Activated T-cell treated with anti-CD3 and anti-CD28 coated beads for 1 hour (primary cell): ENCODE data around the gene SLC4A11.
"Not testable (repeated sequence)": the region's sequence is repeated elsewhere in the genome, so short reads cannot be mapped to it uniquely, and the experiment has no call there.

Experiments
- DNase-seq: peaks from one replicate; pipeline ENCODE4 v3.0.0-alpha.2; 2020; ENCODE audit warnings: low read depth

SLC4A11 gene

GRCh38 chr20:3203315-3204123 lies 35.5 kb downstream of the SLC4A11 start:
- DNase-seq = no peak

GRCh38 chr20:3202965-3203314 lies 36.0 kb downstream of the SLC4A11 start:
- DNase-seq = no peak

GRCh38 chr20:3199976-3200755 lies 38.8 kb downstream of the SLC4A11 start:
- no peak for DNase-seq

GRCh38 chr20:3199206-3199605 lies 39.8 kb downstream of the SLC4A11 start:
- DNase-seq = no peak

- DNase-seq = no peak
Observed at GRCh38 chr20:3195590-3196237, 43.3 kb downstream of the SLC4A11 start.

GRCh38 chr20:3194617-3195280 lies 44.2 kb downstream of the SLC4A11 start:
- no peak for DNase-seq

GRCh38 chr20:3193806-3194616 lies 45.0 kb downstream of the SLC4A11 start:
- DNase-seq = no peak

- DNase-seq = no peak
Observed at GRCh38 chr20:3192226-3193015, 46.6 kb downstream of the SLC4A11 start.

GRCh38 chr20:3190681-3191111 lies 48.3 kb downstream of the SLC4A11 start:
- DNase-seq = no peak

- no peak for DNase-seq
Observed at GRCh38 chr20:3189561-3190131, 49.3 kb downstream of the SLC4A11 start.

GRCh38 chr20:3188823-3189413 lies 50.1 kb downstream of the SLC4A11 start:
- DNase-seq = no peak

GRCh38 chr20:3187861-3188260 lies 51.1 kb downstream of the SLC4A11 start:
- not testable (repeated sequence) for DNase-seq

GRCh38 chr20:3183896-3184612 lies 54.9 kb downstream of the SLC4A11 start:
- DNase-seq = no peak

GRCh38 chr20:3182429-3182828 lies 56.6 kb downstream of the SLC4A11 start:
- DNase-seq = not testable (repeated sequence)

- DNase-seq = no peak
Observed at GRCh38 chr20:3181270-3181669, 57.7 kb downstream of the SLC4A11 start.

GRCh38 chr20:3180319-3180718 lies 58.7 kb downstream of the SLC4A11 start:
- DNase-seq = no peak

- no peak for DNase-seq
Observed at GRCh38 chr20:3177746-3178485, 61.1 kb downstream of the SLC4A11 start.
